Retina (tissue), 1 donor: ENCODE data around the gene ZNF664.
"Not testable (repeated sequence)": the region's sequence is repeated elsewhere in the genome, so short reads cannot be mapped to it uniquely, and the experiment has no call there.

Source experiments
- DNase-seq: peaks from one replicate; pipeline ENCODE4 v3.0.0-alpha.2; 2016

ZNF664 gene

GRCh38 chr12:123942238-123942653 lies 30.8 kb upstream of the ZNF664 start:
- no peak for DNase-seq

DNA sequence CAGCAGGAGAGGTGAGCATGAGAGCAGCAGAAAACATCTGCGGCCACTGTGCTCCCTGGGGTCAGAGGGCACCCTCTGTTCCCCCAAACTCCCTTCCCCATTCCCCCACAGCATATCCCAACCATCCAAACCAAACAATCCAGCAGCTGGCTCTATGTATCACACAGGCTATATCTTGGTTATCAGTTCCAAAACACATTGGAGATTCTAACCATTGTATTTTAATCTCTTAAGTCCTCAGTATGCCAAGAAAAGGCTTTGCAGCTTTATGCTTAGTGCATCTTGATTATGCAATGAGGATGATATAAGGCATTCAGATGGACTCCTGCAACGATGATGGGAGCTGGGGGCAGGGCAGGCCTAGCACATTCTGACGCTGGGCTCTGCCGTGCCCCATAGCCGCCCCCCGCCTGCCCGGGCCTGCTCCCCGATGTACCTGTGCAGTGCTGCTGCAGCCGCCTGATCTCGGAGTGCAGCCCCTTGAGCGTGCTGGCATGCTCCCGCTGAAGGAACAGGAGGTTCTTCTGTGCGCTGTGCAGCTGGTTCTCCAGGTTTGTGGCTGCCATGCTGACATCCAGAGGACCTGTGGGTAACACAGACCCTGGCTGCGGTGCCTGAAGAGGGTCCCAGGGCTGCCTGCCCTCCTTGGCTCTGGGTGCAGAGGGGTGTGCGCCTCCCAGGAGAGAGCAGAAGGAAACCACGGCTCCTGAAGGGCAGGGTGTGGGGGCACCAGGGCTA lies 29.9 kb upstream of the ZNF664 start:
- no peak for DNase-seq

DNA sequence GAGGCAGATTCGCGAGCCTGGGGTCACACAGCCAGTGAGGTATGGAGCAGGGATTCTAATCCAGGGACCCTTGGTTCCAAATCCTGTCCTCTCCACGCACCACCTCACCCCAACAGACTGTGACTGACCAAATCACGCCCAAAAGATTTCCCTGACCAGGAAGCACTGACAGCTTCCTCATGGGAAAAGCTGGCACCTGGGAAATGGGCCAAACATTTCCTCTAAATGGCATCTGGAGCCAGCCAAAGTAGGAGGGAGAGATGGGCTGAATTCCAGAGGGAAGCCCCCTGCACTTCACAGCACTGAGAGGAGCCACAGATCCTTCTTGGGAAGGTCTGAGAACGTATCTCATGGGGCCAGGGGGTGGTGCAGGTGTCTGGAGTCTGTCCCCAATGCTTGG lies 29.2 kb upstream of the ZNF664 start:
- no peak for DNase-seq

- DNase-seq = no peak
Measured at GRCh38 chr12:123944696-123945095, 28.3 kb upstream of the ZNF664 start.

GRCh38 chr12:123945287-123946151 lies 27.5 kb upstream of the ZNF664 start:
- no peak for DNase-seq

DNA sequence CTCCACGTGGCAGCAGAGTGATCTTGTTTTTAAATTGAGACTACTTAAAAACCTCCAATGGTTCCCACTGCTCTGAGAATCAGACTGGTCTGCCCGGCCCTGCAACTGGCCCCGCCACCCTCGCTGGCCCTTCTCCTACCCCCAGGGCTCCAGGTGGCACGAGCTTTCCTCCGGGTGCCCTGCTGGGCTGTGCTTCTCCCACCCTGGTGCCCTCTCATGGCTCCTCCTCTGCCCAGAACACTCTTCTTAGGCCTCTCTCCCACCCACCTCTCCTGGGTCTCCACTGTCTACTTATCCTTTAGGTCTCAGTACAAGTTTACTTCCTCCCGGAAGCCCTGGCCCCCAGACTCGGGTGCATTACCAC lies 26.9 kb upstream of the ZNF664 start:
- DNase-seq = no peak

DNA sequence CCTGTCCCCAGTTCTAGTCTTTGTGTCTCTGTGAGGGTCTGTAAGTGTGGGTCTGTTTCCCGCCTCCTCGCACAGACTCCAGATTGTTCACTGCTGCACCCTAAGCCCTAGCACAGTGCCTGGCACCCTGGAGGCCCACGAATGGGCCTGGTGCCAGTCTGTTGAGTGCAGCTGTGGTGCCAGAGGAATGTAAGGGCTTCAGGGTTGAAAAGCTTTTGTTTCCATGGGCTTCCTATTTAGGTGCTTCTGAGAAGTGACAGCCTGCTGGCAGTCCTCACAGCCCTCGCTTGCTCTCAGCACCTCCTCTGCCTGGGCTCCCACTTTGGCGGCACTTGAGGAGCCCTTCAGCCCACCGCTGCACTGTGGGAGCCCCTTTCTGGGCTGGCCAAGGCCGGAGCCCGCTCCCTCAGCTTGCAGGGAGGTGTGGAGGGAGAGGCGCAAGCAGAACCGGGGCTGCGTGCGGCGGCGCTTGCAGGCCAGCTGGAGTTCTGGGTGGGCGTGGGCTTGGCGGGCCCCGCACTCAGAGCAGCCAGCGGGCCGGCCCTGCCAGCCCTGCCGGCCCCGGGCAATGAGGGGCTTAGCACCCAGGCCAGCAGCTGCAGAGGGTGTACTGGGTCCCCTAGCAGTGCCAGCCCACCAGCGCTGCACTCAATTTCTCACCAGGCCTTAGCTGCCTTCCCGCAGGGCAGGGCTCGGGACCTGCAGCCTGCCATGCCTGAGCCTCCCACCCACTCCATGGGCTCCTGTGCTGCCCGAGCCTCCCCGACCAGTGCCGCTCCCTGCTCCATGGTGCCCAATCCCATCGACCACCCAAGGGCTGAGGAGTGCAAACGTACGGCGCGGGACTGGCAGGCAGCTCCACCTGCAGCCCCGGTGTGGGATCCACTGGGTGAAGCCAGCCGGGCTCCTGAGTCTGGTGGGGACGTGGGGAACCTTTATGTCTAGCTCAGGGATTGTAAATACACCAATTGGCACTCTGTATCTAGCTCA lies 26.2 kb upstream of the ZNF664 start:
- not testable (repeated sequence) for DNase-seq

GRCh38 chr12:123947531-123947930 lies 25.5 kb upstream of the ZNF664 start:
- DNase-seq = not testable (repeated sequence)

DNA sequence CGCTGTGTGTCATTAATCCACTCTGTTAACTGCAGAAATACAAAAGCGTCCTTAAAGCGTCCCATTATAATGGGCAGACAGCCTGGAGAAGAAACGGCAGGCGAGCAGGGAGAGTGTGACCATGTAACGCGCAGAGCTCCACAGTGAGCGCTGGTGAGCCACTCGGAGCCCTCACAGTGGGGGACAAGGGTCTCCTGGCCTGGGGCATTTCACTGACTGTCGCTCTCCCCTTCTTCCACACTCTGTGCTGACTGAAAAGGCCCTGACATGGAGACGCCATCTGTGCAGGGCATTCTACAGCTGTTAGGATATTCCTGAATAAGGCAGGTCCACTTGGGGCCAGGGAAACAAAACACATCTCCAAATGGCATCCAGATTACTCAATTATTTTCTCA lies 24.6 kb upstream of the ZNF664 start:
- DNase-seq = peak; percentile 79

DNA sequence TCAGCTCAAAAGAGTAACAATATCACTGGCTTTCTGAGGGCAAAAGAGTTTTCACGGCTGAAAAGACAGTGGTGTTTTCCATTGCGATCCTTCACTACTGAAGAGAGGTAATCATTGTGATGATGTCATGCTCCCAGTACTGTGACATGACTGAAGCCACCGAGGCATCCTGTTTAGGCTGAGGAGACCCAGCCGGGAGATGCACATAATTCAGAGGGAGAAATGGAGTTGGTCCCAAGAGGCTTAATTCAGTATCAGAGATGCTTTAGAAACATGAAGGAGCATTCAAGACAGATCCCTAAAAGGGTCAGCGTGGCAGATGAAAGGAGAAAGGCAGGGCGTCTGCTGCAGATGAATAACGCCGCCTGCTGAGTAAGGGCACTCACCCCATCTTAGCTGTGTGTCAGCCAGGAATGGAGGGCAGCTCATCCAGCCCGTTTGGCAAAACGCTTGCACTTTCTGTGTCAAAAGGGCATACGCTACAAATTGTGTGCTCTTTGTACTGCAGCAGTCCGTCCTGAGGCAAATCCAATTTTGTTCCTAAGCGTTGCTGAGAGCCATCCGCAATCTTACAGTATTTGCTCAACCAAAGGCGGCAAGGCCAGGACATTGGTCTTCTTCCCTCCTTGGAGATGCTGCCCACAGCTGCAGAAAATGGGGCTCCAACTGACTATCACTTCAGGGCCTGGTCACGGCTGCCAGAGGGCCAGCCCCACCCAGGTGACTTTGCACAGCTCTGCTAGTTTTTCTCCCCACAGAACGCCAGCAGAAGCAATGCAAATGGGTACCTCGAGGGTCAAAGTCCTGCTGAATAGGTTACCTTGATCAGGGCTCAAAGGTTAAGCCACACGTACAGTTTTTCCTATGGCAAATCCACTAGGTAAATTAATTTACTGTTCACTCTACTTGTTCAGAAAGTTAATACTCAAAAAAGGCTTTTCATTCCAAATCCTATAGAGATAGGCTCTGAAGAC lies 23.9 kb upstream of the ZNF664 start:
- peak; percentile 77 for DNase-seq

GRCh38 chr12:123949770-123950165 lies 23.2 kb upstream of the ZNF664 start:
- DNase-seq = no peak

DNA sequence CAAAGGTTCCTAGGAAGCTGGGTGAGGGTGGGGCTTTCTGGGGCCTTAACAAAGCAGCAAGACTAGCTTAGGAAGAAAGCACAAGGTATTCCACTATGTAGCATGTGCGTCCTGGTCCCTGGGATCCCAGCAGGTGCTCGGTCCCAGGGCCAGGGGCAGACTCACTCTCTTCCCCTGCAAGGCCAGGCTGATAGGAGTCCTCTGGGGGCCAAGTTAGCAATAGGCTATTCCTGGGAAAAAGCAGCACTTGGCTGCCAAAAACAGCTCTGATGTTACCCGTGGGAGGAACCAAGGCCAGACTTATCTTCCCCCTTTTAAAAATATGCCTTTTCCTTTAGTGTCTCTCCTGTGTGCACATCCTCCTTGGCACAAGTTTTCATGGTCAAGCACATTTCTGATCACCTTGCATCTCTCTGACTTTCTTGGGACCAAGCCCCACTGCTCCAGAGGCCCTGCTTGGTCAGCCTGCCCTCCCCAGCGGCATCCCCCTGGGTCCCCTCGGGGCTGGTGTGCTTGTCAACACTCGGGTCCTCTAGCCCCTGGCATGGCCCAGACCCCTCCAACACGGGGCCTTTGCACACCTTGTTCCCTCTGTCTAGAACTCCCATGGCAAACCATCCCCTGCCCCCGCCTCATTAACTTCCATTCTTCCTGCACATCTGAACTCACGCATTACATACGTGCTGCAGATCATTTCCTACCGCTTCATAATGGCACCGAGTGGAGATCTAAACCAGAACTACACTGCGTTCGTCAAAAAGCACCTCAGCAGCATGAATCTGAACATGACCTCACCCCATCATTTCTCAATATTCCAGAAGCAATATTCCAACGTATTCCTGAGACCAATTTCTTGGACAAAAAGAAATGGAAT lies 22.3 kb upstream of the ZNF664 start:
- DNase-seq = no peak

DNA sequence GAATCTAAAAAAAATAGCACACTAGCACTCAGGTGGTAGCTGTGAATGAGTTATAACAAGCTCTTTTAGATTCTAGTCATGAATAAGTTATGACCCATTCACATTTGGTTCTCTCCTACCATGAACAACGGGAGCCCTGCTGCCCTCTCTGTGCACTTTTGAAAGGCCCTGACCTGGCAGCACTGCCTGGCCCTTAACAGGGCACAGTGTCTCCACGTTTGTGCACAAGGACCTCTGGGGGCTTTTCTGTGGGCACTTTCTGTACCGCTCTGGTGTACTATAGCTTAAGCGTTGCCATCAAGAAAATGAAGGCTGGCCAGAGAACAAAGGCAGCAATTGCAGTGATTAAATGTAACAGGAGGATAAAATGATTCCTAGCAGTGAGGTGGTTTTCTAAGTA lies 21.5 kb upstream of the ZNF664 start:
- DNase-seq = no peak

DNA sequence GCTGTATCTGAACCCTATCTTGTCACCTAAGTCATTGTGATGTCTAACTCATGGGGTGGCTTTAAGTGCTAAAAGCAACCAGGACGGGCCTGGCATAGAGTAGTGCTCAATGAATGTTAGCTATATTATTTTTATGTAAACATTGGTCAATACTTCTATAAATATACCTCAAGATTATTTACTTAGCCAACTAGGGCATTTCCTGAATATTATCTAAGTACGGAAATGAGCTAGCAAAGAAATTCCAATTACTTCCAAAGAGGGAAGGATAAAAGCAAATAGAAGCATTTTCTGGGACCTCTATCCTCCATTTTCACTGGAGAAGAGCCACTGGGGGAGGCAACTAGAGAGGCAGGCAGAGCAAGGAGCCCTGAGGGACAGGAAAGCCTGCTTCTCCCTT lies 21.0 kb upstream of the ZNF664 start:
- DNase-seq = no peak

DNA sequence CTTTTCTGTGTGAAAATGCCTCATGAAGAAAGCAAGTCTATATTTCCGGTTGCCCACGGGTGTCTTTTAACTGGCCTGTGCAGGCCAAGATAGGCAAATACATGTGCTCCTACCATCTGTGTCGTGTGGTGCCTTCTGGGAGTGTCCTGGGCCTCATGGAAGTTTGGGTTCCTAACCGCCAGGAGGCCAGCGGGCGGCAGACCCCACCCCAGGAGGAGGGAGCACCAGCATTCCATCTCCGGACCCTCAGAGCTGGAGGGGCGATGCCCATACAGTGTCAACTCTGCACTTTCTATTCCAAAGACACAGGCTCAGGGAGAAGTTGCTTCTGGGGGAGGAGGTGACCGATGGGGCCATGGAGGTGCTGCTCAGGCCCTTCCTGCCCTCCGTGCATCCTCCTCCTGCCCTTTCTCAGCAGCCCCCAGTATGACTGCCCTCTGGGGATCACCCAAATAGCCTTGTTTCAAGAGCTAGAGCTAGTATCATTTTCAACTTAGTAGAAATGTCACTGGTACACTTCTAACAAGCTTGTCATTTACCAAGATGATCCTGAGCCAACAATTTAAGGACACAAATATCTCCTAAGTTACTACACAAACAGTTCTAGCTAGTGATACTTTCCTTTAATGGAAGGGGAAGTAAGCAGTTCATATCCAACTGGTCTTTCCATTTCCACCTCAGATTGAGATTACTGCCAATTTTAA lies 18.2 kb upstream of the ZNF664 start:
- no peak for DNase-seq

- no peak for DNase-seq
Measured at GRCh38 chr12:123956249-123956648, 16.8 kb upstream of the ZNF664 start.

GRCh38 chr12:123957196-123957595 lies 15.8 kb upstream of the ZNF664 start:
- no peak for DNase-seq

DNA sequence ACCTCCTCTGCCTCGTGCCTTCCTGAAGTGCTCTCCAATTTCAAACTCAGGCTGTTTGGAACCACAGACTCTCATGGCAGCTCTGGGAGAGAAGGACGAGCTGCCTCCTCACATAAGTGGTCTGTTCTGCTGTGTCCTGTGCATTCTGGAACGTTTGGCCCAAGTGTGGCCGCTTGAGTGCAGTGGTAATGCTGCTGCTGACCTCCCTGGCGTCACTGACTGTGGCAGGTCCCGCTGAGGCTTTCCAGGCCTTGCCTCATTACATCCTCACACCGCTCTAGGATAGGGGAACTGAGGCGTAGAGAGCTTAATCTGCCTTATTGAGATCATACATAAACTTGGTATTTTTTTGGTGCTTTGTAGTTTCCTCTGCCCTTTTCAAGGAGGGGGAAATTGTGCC lies 14.6 kb upstream of the ZNF664 start:
- peak; percentile 51 for DNase-seq

DNA sequence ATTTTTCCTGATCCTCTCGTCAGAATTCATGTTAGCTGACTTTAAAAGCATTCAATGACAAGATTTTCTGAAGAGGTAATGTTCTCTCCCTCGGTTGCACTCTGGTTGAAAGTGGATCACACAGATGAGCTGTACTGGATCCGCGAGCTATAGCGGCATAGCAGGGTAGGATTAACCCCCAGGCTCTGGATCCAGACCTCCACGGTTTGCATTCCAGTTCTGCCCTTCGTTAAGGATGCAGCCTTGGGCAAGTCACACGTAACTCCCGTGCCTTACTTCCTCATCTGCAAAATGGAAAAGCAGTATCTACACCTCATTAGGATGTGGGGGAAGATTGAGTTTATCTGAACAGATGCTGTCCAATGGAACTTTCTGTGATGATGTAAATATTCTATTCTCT lies 14.1 kb upstream of the ZNF664 start:
- no peak for DNase-seq
